Measurements from ENCODE around the gene MCOLN3.

DNA sequence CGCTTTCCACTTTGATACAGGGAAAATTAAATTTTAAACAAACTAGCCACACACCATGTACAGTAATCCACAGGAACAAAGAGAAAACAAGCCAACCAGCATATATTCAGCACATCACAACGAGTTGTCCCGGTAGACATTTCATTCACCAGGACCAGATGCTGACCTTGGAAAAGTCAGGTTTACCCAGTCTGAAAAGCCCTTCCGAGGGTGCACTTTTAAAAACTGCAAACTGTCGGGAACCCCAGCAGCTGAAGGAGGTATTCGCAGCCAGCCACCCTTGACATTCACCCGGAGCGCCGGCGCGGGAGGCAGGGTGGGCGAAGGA lies 1.2 kb downstream of the MCOLN3 start:
- TF ChIP-seq POLR2AphosphoS5 (IDR thresholded peaks at IDR 0.05; ENCODE audit: low read depth, low read length) (no peak), POLR2A (IDR thresholded peaks at IDR 0.05; ENCODE audit: low read depth, low read length) (no peak)
